MM.1S (cell line): ENCODE results near the gene CDX2.

ENCODE experiments used
- CTCF ChIP-seq: fragments of 300-600 bp; sonication (generic); IDR thresholded peaks from 2 replicates; pipeline ENCODE4 v1.5.1; 2016; ENCODE audit warnings: antibody characterized with exemption, low read length, mixed read lengths
- EZH2 ChIP-seq: fragments of 300-600 bp; sonication (generic); optimal IDR thresholded peaks from 2 replicates; pipeline ENCODE3; 2017; ENCODE audit warnings: low read depth, mild to moderate bottlenecking, antibody characterized with exemption, low read length, mixed read lengths

GRCh38 chr13:28010046-28010445, 40.9 kb upstream of the CDX2 start:
- no peak for TF ChIP-seq CTCF
- no peak for TF ChIP-seq EZH2
